Fibroblast of the aortic adventitia (primary cell): Measurements from ENCODE around the gene NR5A1. TPM values are rescaled to one million over a fixed set of nuclear protein-coding genes. Genes with fewer than 3 reads are reported as not detected.

Experiments used
- DNase-seq: peaks from one replicate; pipeline ENCODE4 v3.0.0-alpha.2; 2010; ENCODE audit warnings: low read depth
- H3K4me3 ChIP-seq: 2 replicates; pipeline ENCODE4 v1.5.1; 2011; ENCODE audit warnings: low read depth, mild to moderate bottlenecking, control low read depth, low read length, moderate library complexity
- total RNA-seq: library from RNA; depleted of rRNA; stranded (reverse); fragments of >200 nt; gene quantifications from 2 replicates; pipeline ENCODE4 v1.2.3, GENCODE V29; 2012; ENCODE audit warnings: low replicate concordance
- TF ChIP-seq, protein P1 (sequence below): IDR thresholded peaks from 2 replicates; pipeline ENCODE4 v1.5.1; 2011; ENCODE audit warnings: mild to moderate bottlenecking, low read length, control low read depth, inconsistent platforms; ENCODE audit not compliant: insufficient read depth

The NR5A1 gene
- total RNA-seq, 1 donor, result not detected

DNA sequence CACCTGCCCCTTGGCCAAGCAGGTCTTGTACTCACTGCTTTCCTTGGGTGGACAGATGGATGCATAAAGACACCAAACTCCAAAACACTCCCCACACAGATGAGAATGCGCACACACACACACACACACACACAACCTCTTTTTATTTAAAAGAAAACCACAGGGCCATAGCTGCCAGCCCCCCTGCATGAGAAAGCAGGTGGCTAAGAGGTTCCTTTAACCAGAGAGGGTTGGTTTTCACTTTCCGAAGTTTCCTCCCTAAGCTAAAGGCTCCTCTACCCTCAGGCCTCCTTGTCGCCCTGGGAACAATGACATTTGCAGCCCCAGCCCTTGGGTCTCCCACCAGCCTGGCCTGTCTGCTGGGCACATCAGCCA, 11.1 kb downstream of the NR5A1 start:
- no peak overlapping the region for H3K4me3 ChIP-seq
- DNase-seq, result no peak
- TF ChIP-seq, protein P1, sequence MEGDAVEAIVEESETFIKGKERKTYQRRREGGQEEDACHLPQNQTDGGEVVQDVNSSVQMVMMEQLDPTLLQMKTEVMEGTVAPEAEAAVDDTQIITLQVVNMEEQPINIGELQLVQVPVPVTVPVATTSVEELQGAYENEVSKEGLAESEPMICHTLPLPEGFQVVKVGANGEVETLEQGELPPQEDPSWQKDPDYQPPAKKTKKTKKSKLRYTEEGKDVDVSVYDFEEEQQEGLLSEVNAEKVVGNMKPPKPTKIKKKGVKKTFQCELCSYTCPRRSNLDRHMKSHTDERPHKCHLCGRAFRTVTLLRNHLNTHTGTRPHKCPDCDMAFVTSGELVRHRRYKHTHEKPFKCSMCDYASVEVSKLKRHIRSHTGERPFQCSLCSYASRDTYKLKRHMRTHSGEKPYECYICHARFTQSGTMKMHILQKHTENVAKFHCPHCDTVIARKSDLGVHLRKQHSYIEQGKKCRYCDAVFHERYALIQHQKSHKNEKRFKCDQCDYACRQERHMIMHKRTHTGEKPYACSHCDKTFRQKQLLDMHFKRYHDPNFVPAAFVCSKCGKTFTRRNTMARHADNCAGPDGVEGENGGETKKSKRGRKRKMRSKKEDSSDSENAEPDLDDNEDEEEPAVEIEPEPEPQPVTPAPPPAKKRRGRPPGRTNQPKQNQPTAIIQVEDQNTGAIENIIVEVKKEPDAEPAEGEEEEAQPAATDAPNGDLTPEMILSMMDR, result no peak

DNA sequence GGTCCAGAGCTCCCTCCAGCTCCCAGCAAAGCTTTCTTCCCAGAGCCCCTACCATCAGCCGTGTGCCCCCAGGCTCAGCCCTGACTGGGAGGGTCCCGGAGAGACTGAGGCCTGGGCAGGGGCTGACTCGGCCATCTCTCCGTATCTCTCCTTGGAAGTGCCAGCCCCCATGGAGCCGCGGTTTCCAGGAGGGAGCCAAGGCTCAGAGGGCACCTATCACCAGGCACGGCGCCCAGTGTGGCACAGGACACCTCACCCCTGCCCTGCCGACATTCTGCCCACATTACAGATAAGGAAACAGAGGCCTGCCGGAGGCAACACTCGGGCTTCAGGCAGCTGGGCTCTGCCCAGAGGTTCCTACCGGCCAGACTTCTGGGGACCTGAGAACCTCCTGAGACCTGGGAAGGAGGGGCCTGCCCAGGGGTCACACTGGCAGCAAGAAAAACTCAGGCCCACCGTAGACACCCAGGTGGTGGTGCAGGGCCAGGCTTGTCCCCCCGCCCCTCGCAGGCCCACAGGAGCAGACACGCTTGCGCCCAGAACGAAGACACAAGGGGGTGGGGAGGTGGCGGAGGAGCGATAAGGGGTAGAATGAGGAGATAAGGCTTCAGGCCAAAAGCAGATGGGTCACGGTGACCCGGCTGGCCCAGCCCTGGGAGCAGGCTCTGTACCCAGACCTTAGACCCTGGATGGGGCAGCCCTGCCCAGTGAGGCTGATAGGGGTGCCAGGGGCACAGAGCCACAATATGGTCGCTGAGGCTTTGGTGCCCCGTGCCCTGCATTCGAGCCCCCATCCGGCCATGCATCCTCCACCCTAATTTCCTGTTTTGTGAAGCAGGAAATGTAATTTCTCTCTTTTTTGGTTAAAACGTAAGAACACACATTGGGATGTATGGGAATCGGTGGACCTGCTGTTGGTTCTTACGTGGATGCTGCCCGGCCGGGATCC, 11.8 kb downstream of the NR5A1 start:
- H3K4me3 ChIP-seq, result no peak overlapping the region
- no peak for DNase-seq
- TF ChIP-seq, protein P1, result no peak

DNA sequence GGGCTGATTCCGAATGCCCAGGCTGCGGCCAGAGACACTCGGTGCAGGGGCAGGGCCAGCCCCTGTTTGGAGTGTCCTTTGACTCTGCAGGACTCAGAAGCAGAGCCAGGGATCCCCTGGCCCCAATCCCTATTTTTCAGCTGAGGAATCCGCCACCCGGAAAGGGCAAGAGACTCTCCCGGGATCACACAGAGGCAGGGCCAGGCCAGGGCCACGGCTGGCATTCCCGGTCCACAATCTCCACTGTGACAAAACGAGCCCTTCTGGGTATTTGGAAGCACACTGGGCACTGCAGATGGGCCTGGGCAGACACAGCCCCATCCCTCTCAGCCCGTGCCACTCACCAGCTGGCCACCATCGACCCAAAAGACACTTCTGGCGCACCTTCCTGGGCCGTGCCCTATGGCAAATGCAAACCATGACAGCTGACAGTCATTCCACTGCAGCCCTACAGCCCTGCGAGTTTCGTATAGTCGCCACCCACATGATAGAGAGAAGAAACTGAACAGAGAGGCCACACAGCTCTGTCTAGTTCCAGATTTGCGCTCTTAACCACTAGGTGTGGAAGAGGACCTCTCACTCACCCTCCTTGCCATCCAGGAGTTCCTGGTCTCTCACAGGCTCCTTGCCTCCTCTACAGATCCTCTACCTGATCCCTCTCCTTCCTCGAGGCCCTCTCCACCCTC, 13.3 kb downstream of the NR5A1 start:
- no peak overlapping the region for H3K4me3 ChIP-seq
- no peak for DNase-seq

DNA sequence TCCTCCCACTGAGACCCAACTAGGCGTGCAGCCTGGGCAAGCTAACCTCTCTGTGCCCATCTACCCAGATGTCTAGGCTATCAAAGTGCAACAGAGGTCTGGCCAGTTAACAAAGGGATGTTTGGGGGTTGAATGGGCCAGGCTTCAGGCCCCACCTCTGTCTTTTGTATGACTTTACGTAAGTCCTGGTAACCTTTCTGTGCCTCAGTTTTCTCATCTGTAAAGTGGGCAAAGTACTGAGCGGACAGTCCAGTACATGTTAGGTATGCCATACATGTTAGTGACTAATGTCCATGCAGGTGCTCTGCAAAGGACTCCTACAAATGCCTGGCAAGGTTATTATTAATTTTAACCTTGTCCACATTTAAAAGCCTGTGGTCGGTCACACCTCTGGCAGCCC, 14.0 kb downstream of the NR5A1 start:
- DNase-seq, result no peak
- no peak overlapping the region for H3K4me3 ChIP-seq
- TF ChIP-seq, protein P1, result no peak

More for the DNA sequence above, 13.3 kb downstream of the NR5A1 start:
- TF ChIP-seq, protein P1, result no peak

DNA sequence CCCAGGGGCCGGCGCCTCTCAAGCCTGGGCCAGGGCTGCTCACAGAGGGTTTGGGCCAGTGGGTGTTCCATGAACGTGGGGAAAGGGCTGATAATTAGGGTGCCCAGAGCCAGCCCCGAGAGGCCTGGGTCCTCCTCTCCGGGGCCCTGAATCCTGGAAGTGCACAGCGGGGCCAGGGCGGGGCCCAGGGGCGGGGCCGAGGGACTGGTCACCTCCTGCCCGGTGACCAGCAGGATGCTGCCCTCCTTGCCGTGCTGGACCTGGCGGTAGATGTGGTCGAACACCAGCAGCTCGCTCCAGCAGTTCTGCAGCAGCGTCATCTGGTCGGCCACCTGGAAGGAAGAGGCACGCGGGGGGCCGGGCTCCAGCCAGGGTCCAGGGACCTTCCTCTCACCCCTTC, 14.4 kb downstream of the NR5A1 start:
- DNase-seq, result no peak
- TF ChIP-seq, protein P1, result no peak

DNA sequence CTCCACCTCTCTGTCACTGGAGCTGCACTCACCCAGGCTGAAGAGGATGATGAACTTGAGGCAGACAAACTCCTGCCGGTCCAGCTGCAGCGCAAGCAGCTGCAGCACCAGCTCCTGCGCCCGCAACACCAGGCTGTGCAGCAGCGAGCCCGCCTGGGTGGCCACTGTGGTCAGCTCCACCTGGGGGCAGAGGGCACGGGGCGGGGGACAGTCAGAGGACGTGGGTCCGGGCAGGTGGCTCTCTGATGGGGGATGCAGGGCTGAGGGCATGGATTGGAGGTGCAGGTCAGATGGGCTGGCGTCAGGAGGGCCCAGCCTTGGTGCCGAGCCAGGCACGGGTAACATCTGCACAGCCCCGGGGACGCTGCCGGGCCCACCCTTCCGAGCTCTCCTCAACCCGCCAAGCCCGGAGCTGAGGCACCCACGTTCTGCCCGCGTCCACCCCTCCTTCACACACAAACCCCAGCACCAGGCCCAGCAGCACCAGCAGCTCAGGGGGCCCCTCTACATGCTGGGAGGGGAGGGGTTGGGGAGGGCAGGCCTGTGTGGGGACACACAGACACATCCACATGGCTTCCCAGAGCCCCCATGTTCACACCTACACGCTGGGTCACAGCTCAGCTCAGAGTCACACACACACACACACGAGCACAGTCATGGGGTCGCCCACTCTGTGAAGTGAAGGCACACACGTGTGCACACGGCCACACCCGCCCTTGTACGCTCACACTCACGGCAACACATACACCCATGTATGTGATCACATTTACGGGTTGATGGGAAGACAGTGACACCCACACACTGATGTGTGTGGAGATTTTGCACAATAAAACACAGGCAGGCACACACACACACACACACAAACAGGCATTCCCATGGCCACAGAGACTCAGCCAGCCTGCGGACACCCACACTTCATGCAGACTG, 15.9 kb downstream of the NR5A1 start:
- DNase-seq, result no peak
- no peak overlapping the region for H3K4me3 ChIP-seq
- TF ChIP-seq, protein P1, result no peak

More for the DNA sequence above, 14.4 kb downstream of the NR5A1 start:
- H3K4me3 ChIP-seq, result no peak overlapping the region
